ENCODE results near the gene ZNF804B.

- no peak for TF ChIP-seq CTCF (IDR thresholded peaks at IDR 0.05)
- TF ChIP-seq POLR2AphosphoS5 (IDR thresholded peaks at IDR 0.05) = no peak
These were observed 160.1 kb downstream of the ZNF804B start for GRCh38 chr7:88919478-88920131.

Data from breast epithelium (tissue), 3 donors.